Body of pancreas (tissue), 4 donors: ENCODE data around the gene TNRC6B. TPM values are rescaled to one million over a fixed set of nuclear protein-coding genes. Genes with fewer than 3 reads are reported as not detected.

Source experiments
- ATAC-seq: fragments of 150-250 bp; one replicate; pipeline ENCODE4 v1.9.1; 2016
- DNase-seq, 4 donors: peaks; one replicate each; pipeline ENCODE4 v3.0.0-alpha.2; 2019
- H3K27ac ChIP-seq, 4 donors: fragments of 200-600 bp; sonication (generic); 1 replicate in 3 of 4; 2 replicates in 1 of 4; pipeline versions ENCODE4 v1.5.1 to v1.6.1; 2016 to 2019; ENCODE audit warnings: mild to moderate bottlenecking in 1 of 4, mixed read lengths in 1 of 4, moderate library complexity in 1 of 4
- H3K27me3 ChIP-seq, 2 donors: fragments of 200-600 bp; sonication (generic); one replicate each; pipeline ENCODE4 v1.6.0; 2016; ENCODE audit warnings: mild to moderate bottlenecking in 1 of 2
- H3K36me3 ChIP-seq, 2 donors: fragments of 200-600 bp; sonication (generic); replicated peaks in 1 of 2; 2 replicates each; pipeline ENCODE4 v1.5.1; 2016; ENCODE audit warnings: low read depth in 2 of 2; ENCODE audit not compliant: insufficient read depth in 1 of 2
- H3K4me1 ChIP-seq: fragments of 200-600 bp; sonication (generic); one replicate; pipeline ENCODE4 v1.6.0; 2016
- H3K4me3 ChIP-seq, 2 donors: fragments of 200-600 bp; sonication (generic); 1 replicate in 1 of 2; 2 replicates in 1 of 2; pipeline ENCODE4 v1.5.1; 2016 to 2019
- H3K9me3 ChIP-seq, 3 donors: fragments of 200-600 bp; sonication (generic); 1 replicate in 2 of 3; 2 replicates in 1 of 3; pipeline ENCODE4 v1.5.1; 2016
- CTCF ChIP-seq, 7 experiments: fragments of 450-650 bp in 4 of 7; fragments of 200-600 bp in 3 of 7; sonication (generic) in 3 of 7; IDR thresholded peaks; one replicate each; pipeline ENCODE4 v1.5.1; 2016 to 2019; ENCODE audit warnings: antibody characterized with exemption in 7 of 7
- POLR2A ChIP-seq, 3 donors: fragments of 450-650 bp; IDR thresholded peaks; one replicate each; pipeline ENCODE4 v1.6.1; 2016; ENCODE audit warnings: antibody characterized with exemption in 3 of 3, mild to moderate bottlenecking in 2 of 3
- WGBS, 2 donors: methylation state at CpG; one replicate each; pipeline ENCODE4 v1.1.5; 2017; 5-methylcytosine and 5-hydroxymethylcytosine counted together
- intact Hi-C: fragments of 100-400 bp; cut with DNase I; formaldehyde crosslinking; loops from one replicate; pipeline ENCODE4 v1.15.1; 2023
- total RNA-seq, 2 donors: library from RNA; depleted of rRNA; stranded (reverse); fragments of >200 nt; gene quantifications; one replicate each; pipeline ENCODE4 v1.1.0, GENCODE V29; 2016

The TNRC6B gene
- total RNA-seq, 2 donors from 2014 or later, result 25.2 to 39.9 TPM

- H3K9me3 ChIP-seq, result no peaks in the 10 kb centered on the region
- DNase-seq, result no peak
- no peak for TF ChIP-seq CTCF (IDR thresholded peaks at IDR 0.05)
- TF ChIP-seq POLR2A (IDR thresholded peaks at IDR 0.05), result no peak
- no peak for ATAC-seq
- H3K27me3 ChIP-seq, result no peaks in the 10 kb centered on the region
- peaks cover 48% of the 10 kb centered on the region for H3K4me1 ChIP-seq
- no peak overlapping the region for H3K4me3 ChIP-seq
- intact Hi-C loops, result no loop called here
- H3K27ac ChIP-seq, result no peak overlapping the region
- no peaks in the 10 kb centered on the region for H3K36me3 ChIP-seq
- WGBS, 2 donors, result 87 to 88% methylated on average over 3 of the region's 3 CpGs
These were observed 21.0 kb downstream of the TNRC6B start for GRCh38 chr22:40198733-40199132.

- no peaks in the 10 kb centered on the region for H3K9me3 ChIP-seq
- no peaks in the 10 kb centered on the region for H3K27me3 ChIP-seq
- ATAC-seq (no peak), DNase-seq (peak in 1 of 4 donors; percentile 43)
- TF ChIP-seq CTCF (IDR thresholded peaks at IDR 0.05) (no peak), POLR2A (IDR thresholded peaks at IDR 0.05) (no peak)
- H3K4me3 ChIP-seq, result no peak overlapping the region
- H3K4me1 ChIP-seq, result peaks cover 51% of the 10 kb centered on the region
- intact Hi-C loops, result no loop called here
- no peaks in the 10 kb centered on the region for H3K36me3 ChIP-seq
- no peak overlapping the region for H3K27ac ChIP-seq
- WGBS, 2 donors, result 64 to 70% methylated on average over 2 of the region's 2 CpGs
These were observed 21.5 kb downstream of the TNRC6B start for GRCh38 chr22:40199223-40199622.

GRCh38 chr22:40199852-40200251, 22.1 kb downstream of the TNRC6B start:
- intact Hi-C loops, result no loop called here
- Histone ChIP-seq H3K9me3 (no peaks in the 10 kb centered on the region), H3K4me3 (no peak overlapping the region), H3K27ac (no peak overlapping the region), H3K27me3 (no peaks in the 10 kb centered on the region), H3K36me3 (no peaks in the 10 kb centered on the region), H3K4me1 (peaks cover 51% of the 10 kb centered on the region)
- DNase-seq, result no peak
- no peak for ATAC-seq
- TF ChIP-seq POLR2A (IDR thresholded peaks at IDR 0.05) (no peak), CTCF (IDR thresholded peaks at IDR 0.05) (no peak)
- 90 to 91% methylated on average over 4 to 7 of the region's 7 CpGs for WGBS, 2 donors

- Histone ChIP-seq H3K4me1 (peaks cover 49% of the 10 kb centered on the region), H3K9me3 (no peaks in the 10 kb centered on the region), H3K4me3 (no peak overlapping the region), H3K27me3 (no peaks in the 10 kb centered on the region), H3K27ac (no peak overlapping the region), H3K36me3 (no peaks in the 10 kb centered on the region)
- ATAC-seq (no peak), DNase-seq (no peak)
- intact Hi-C loops, result no loop called here
- TF ChIP-seq POLR2A (IDR thresholded peaks at IDR 0.05) (no peak), CTCF (IDR thresholded peaks at IDR 0.05) (no peak)
- WGBS, 2 donors, result 89 to 90% methylated on average over 6 to 7 of the region's 7 CpGs
These were observed 23.2 kb downstream of the TNRC6B start for GRCh38 chr22:40200795-40201530.
